GM12892 (cell line): ENCODE measurements around the gene EFS.

ENCODE experiments used
- POLR2A ChIP-seq: IDR thresholded peaks from 2 replicates; pipeline ENCODE4 v1.6.1; 2011; ENCODE audit warnings: low read depth, low read length, control low read depth
- POLR2AphosphoS5 ChIP-seq: IDR thresholded peaks from 2 replicates; pipeline ENCODE4 v1.6.1; 2011; ENCODE audit warnings: low read depth, low read length, control low read depth
- TAF1 ChIP-seq: IDR thresholded peaks from 2 replicates; pipeline ENCODE4 v1.6.1; 2011; ENCODE audit warnings: low read depth, mild to moderate bottlenecking, control low read depth, low read length, borderline replicate concordance

DNA sequence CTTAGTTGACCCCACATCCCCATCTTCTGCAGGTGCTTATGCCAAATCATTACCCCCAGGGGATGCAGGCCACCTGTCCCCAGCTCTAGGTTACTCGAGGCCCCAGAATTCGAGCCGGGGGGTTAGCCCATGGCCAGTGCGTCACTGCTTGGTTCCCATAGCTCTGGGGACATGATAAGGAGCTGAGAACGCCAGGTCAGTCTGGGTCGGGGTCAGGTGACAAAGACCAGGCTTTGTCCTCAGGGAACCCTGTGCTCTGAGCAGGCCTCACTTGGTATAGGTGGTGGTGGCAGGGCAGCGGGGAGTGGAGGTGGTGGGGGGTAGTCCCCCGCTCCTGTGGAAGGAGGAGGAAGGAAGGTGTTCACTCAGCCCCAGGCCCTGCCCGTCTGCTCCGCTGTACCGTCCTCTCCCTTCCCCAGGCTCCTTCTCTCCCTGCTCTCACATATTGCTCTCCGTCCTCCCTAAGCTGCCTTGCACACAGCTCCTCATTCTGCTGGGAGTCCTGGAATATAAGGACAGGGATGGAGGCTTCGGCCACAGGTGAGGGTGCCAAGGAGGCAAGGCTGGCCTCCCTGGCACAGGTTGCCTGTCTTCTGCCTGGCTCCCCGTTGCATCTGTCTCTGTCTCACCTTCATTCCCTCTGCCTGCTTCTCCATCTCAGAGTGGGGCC, 45.1 kb upstream of the EFS start:
- TF ChIP-seq POLR2AphosphoS5 (no peak), TAF1 (no peak), POLR2A (no peak)
